GM06990 (cell line): ENCODE results near the gene CTF1.

Experiments
- DNase-seq: peaks from one replicate; pipeline ENCODE4 v3.0.0-alpha.2; 2011; ENCODE audit not compliant: insufficient read length; ENCODE audit errors: extremely low read depth
- H3K27me3 ChIP-seq: replicated peaks from 2 replicates; pipeline ENCODE4 v1.6.0; 2011; ENCODE audit warnings: low read length; ENCODE audit not compliant: control insufficient read depth, insufficient read depth
- H3K36me3 ChIP-seq: 2 replicates; pipeline ENCODE4 v1.5.1; 2011; ENCODE audit warnings: low read length; ENCODE audit not compliant: control insufficient read depth, insufficient read depth
- H3K4me3 ChIP-seq: replicated peaks from 2 replicates; pipeline ENCODE4 v1.5.1; 2011; ENCODE audit warnings: low read depth, mild to moderate bottlenecking, control low read depth, low read length
- CTCF ChIP-seq: IDR thresholded peaks from 2 replicates; pipeline ENCODE4 v1.5.1; 2011; ENCODE audit warnings: low read length, control low read depth, mild to moderate bottlenecking, inconsistent platforms; ENCODE audit not compliant: insufficient read depth, poor library complexity, severe bottlenecking

Gene CTF1

GRCh38 chr16:30902029-30902972 is 5.9 kb downstream of the CTF1 start:
- peak; percentile 78 for DNase-seq
- H3K27me3 ChIP-seq = no peaks in the 10 kb centered on the region
- H3K36me3 ChIP-seq = no peaks in the 10 kb centered on the region
- TF ChIP-seq CTCF = no peak
- H3K4me3 ChIP-seq = peak overlapping the region; percentile 60

- no peak for DNase-seq
- H3K27me3 ChIP-seq = no peaks in the 10 kb centered on the region
- no peak for TF ChIP-seq CTCF
- H3K4me3 ChIP-seq = no peak overlapping the region
- H3K36me3 ChIP-seq = no peaks in the 10 kb centered on the region
These were observed 6.6 kb downstream of the CTF1 start for GRCh38 chr16:30903002-30903401.

- no peak for DNase-seq
- no peak for TF ChIP-seq CTCF
- H3K4me3 ChIP-seq = no peak overlapping the region
- no peaks in the 10 kb centered on the region for H3K36me3 ChIP-seq
- H3K27me3 ChIP-seq = no peaks in the 10 kb centered on the region
These were observed 7.2 kb downstream of the CTF1 start for GRCh38 chr16:30903596-30903995.

GRCh38 chr16:30904114-30904780 is 7.8 kb downstream of the CTF1 start:
- TF ChIP-seq CTCF = no peak
- DNase-seq = no peak
- H3K4me3 ChIP-seq = no peak overlapping the region
- H3K36me3 ChIP-seq = no peaks in the 10 kb centered on the region
- no peaks in the 10 kb centered on the region for H3K27me3 ChIP-seq

- no peak for TF ChIP-seq CTCF
These were observed 10.7 kb downstream of the CTF1 start for GRCh38 chr16:30907064-30907463.

More at GRCh38 chr16:30907064-30907463, 10.7 kb downstream of the CTF1 start:
- Histone ChIP-seq H3K36me3 (no peaks in the 10 kb centered on the region), H3K4me3 (no peak overlapping the region), H3K27me3 (no peaks in the 10 kb centered on the region)
- no peak for DNase-seq
